ENCODE results near the gene SDC1. TPM values are rescaled to one million over a fixed set of nuclear protein-coding genes. Genes with fewer than 3 reads are reported as not detected.

The SDC1 gene
- total RNA-seq, 1 donor from 2014 or later, result 0.14 TPM

GRCh38 chr2:20150806-20151571 lies 73.9 kb downstream of the SDC1 start:
- intact Hi-C loops (cut with micrococcal nuclease), result no loop called here

Other genes with a start within 250 kb of the SDC1 start
- 3.6 TPM in 2 replicates for gene WDR35, start 235.0 kb downstream of the SDC1 start, total RNA-seq
- not detected in 2 replicates for gene MATN3, start 212.5 kb downstream of the SDC1 start, total RNA-seq
- gene LAPTM4A, start 173.5 kb downstream of the SDC1 start, total RNA-seq, result 29.3 and 29.5 TPM in 2 replicates
- 127 and 129 TPM in 2 replicates for gene PUM2, start 125.7 kb upstream of the SDC1 start, total RNA-seq
- gene RHOB, start 221.9 kb upstream of the SDC1 start, total RNA-seq, result 2.8 and 2.9 TPM in 2 replicates

Measured in T-helper 2 cell treated with Interferon-gamma antibody and Interleukin-4, amounts not matched to agents 100 ng/mL and 5 ng/mL, for 36 hours (primary cell).